Left lobe of liver (tissue), 2 donors: ENCODE data around the gene S100A6. TPM values are rescaled to one million over a fixed set of nuclear protein-coding genes. Genes with fewer than 3 reads are reported as not detected.

Experiments
- ATAC-seq: fragments of 200-7000 bp; cut with Tn5 transposase; one replicate; pipeline ENCODE4 v1.9.1; 2020; ENCODE audit warnings: mild to moderate bottlenecking, moderate library complexity
- DNase-seq: peaks from one replicate; pipeline ENCODE4 v3.0.0-alpha.2; 2020; ENCODE audit warnings: low spot score
- total RNA-seq: library from RNA; stranded (reverse); gene quantifications from one replicate; pipeline ENCODE4 v1.2.1, GENCODE V29; 2021
- donor health status: DM: no; HTN: no; CAD: no; lungs with moderate emphysema.
- donor health status: DM: no; HTN: yes; CAD: no.

Gene S100A6
- total RNA-seq, 1 donor from 2014 or later, result 13.9 TPM

DNA sequence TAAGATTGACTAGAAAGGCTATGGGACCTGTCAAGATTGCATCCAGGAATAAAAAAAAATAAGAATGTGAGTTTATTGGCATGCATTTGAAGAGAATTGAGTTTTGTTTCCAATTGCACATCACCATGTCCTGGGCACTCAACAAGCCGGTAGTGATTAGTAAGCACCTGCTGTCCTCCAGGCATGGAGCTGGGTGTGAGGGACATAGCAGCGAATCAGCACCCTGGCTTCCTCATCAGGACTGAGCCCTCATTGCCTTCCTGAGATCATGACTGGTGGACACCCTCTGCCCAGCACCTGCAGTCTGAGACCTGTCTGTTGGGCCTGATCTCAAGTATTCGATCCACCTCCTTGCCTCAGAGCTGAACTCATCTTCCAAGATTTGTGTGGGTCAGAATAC lies 26.8 kb downstream of the S100A6 start:
- ATAC-seq (no peak), DNase-seq (no peak)

DNA sequence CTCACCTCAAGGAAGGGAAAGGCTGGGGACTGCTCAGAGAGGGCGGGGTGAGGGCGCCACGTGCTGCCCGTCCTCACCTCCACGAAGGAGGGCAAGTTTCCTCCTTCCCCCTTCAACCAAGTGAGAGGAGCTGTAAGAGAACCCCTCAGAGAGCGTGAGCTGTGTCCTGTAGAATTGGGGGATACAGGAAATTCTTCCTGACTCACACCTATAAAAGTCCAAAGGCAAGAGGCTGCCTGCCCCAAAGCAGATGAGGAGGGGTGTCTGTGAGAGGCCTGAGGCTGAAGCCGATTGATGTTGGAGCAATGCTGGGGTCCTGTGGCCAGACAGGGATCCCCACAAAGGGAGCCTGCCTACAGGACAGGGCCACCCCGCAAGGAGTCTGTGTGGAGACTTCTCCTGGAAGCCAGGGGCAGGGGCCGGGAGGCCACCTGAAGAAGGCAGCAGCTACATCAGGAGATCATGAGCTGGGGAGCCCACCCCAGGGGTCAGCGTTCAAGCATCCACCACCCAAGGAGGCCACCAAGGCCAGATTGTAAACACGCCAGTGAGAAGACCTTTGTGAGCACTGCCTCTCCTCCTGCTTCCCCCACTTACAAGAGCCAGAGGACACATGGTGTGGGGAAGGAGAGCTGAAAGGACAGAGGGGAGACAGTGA lies 27.7 kb downstream of the S100A6 start:
- DNase-seq (no peak), ATAC-seq (no peak)

DNA sequence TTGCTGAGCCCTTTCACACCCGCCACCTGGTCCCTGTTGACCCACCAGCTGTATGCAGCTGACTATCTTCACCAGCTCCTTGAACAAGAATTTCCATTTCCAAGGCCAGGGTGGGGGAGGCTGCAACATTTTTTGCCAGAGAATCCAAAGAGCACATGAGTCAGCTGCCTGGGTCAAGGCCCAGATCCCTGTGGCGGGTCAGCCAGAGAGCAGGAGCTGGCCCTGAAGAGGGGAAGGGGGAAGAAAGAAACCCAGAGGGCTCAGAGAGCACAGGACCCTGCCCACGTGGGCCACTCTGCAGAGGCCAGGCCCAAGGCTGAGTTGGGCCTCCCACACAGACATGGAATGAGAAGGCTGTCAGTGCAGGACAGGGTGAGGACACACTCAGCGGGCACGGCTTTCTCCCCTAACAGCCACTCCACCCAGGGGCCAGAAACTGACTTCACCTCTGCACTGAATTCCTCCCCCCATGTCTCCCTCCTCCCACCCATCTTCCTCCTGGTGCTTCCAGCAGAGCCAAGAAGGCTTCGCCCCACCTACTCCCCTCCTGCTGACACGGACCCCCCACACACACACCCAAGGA lies 28.9 kb downstream of the S100A6 start:
- peak; percentile 89 for ATAC-seq
- DNase-seq, result peak; percentile 78

DNA sequence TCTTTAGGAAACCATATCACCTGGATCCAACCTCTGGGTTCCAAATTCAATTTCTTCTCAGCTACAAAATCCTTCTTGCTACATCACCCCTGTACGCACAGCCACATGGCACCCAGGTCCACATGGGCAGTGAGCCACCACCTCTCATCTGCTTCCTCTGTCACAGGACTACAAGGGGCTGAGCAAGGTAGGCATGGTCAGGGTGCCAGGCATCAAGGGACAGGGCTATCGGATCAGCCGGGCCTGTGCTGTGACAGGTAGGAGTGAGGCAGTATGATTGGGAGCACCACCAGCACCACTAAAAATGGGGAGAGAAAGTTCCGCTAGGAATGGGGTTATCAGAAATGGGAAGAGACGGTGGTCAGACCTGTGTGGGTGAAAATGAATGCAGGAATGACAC lies 29.4 kb downstream of the S100A6 start:
- no peak for ATAC-seq
- DNase-seq, result no peak

DNA sequence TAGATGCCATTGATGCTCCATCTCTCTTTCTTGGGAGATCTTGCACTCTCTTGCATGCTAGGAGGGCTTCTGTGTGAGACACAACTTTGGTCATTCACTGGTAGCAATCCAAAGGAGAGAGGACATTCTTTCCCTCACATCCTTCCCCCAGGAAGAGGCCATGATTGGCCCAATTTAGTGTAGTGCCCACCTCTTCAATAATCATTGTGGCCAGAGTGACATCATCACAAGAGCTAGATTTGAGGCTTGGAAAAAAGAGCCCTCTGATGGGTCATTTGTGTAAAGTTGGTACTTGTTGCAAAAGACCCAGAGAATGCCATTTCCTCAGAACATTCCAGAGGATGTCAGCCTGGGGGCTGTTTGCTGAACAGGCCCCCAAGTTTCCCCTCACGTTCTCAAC lies 30.2 kb downstream of the S100A6 start:
- DNase-seq, result no peak
- ATAC-seq, result no peak

DNA sequence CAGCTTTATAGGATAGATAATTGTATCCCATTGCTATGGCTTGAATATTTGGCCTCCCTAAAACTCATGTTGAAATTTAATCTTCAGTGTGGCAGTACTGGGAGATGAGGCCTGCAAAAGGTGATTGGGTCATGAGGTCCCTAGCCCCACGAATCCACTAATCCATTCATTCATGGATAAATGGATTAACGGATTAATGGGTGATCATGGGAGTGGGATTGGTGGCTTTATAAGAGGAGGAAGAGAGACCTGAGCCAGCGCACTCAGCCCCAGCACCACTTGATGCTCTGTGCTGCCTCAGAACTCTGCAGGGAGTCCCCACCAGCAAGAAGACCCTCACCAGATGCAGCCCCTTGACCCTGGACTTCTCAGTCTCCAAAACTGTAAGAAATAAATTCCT lies 32.0 kb downstream of the S100A6 start:
- no peak for DNase-seq
- ATAC-seq, result no peak

DNA sequence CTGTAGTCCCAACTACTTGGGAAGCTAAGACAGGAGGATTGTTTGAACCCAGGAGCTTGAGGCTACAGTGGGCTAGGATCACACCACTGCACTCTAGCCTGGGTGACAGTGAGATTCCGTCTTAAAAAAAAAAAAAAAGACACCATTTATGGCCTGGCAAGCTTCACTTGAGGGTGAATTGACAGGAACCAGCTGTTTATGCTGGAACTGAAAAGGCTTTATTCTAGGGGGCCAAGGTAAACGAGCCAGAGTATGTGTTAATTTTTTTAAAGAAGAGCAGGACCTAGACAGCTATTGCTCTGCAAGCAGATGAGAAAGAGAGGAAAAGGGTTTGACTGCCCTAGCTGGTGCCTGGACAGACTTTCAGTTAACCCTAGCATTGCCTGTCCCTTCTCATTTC lies 37.0 kb downstream of the S100A6 start:
- ATAC-seq (no peak), DNase-seq (no peak)

DNA sequence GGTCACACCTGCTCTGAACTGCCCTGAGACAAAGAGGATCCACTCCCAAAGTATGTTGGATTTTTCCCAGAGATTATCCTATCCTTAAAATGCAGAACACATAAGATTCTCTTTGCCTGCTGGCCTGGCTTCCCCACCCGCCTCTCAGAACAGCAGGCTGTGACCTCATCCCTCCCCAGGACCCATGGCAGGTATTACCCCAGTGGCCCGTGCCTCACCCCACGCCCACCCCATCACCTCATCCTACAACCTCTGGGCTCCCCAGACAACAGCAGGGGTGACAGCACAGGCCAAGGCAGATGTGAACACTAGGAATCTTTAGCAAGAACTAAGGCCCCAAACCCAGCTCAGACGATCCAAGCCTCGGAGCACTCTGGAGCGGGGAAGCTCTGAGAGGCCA lies 40.3 kb downstream of the S100A6 start:
- ATAC-seq (no peak), DNase-seq (no peak)

DNA sequence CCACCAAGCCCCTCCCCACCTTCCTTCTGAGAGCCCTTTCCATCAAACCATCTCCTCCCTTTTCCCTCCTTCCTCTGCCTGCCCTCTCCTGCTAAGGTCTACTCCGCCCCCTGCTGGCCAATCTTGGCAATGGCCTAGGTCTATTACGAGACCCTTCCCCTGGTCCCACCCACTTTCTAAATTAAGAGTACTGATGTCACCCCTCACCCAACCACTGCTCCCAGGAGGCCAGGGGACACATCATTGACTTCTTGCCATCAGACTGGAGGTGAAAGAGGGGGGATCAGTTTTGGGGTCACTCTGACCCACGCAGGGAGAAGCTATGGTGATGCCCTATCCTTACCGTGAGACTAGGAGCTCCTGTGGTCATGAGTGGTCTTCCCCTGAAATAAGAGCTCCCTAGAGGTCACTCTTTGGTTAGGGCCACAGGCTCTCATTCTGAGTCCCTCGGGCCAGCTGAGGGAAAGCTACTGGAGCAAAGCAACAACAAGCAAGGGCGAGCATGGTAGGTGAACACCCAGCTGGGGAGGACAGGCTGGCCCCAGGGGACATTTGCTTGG lies 40.7 kb downstream of the S100A6 start:
- ATAC-seq (peak; percentile 89), DNase-seq (peak; percentile 66)

DNA sequence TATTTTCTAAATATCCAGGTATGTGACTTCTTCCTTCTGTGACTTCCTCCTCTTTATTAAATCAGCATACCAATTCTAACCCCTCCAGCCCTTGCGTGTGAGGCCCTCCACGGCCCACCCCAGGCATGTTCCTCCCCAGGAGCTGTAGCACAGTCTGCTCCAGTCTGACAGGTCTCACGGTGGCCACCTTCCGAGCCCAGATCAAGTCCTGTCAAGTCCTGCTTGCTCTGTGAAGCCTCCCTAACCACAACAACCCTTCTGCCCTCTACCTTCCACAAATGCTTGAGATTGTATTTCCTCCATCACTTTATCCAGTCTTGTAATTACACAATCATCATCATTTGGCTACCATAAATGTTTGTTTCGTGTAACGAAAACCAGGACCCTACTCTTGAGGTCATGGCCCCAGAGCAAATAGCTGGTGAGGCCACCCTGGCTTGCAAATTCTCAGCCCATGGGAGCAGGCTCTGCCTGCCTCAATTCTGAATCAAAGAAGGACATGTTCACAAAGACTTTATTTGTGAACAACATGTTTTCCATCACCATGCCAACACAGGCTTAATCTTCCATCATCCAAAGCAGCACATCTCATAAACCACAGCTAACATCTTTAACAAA lies 42.3 kb downstream of the S100A6 start:
- ATAC-seq (no peak), DNase-seq (no peak)

DNA sequence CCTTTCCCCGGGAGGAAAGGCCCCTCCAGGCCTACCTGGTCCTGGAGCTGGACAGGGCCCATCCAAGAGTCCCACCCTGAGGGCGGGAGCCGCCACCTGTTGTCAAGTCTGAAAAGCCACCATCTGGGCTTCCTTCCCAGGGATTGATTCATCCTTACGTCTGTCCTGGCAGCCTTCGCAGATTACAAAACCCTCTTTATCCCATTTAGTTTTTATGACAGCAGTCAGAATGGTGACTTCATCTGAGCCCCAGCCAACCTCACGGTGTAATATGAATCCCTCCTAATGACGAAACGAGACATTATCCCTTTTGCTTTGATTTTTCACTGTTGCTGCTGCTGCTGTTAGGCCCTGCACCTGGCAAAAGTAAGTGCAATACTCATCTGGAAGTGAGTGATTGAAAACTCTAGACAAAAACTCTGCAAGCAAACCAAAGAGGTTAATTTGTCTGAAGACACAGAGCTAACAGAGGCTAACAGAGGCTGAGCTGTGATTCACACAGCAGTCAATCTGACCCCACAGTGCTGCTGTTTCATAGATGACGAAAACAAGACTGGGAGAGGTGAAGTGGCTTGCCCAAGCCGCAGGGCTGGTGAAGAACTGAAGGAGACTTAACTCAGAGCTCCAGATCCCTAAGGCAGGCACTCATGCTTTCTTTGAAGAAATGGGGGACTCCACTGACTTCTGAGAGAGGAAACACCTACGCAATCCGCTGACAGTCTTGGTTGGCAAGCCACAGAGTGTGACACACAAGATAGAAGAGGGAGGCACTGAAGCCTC lies 45.3 kb downstream of the S100A6 start:
- no peak for DNase-seq
- ATAC-seq, result peak; percentile 37

DNA sequence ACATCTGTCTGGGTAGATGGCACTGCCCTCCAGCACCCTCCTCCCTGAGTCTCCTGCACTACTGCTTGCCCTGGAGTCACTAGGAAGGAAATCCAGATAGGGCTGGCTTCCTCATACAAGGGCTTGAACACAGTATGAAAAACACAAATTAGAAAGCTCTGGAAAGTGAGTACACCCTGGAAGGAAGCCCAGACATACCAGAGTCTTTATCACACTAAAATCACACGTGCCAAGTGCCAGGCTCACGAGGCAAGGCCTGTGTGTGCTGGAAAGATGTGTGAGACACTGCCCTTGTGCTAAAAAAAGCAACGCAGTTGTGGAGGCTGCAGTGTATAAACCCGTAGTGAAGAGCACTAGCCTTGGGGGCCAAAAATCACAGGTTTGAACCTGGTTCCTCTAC lies 47.1 kb downstream of the S100A6 start:
- no peak for DNase-seq
- ATAC-seq, result no peak

DNA sequence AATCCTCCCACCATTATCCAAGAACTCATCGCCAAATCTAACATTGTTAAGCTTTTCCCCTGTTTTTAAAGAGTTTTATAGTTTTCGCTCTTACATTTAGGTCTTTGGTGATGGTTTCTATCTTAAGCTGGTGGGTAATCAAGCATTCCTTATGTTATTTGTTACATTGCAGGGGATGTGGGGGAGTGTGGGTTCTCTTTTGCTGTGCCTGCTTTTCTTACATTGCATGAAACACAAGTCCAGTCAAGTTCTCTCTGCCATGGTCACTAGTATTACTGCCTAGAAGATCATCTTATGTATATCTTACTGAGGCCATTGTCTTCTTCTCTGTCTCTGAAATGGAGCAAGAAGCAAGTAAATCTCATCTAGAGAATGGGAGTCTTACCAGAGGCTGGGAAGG lies 48.1 kb downstream of the S100A6 start:
- no peak for DNase-seq

DNA sequence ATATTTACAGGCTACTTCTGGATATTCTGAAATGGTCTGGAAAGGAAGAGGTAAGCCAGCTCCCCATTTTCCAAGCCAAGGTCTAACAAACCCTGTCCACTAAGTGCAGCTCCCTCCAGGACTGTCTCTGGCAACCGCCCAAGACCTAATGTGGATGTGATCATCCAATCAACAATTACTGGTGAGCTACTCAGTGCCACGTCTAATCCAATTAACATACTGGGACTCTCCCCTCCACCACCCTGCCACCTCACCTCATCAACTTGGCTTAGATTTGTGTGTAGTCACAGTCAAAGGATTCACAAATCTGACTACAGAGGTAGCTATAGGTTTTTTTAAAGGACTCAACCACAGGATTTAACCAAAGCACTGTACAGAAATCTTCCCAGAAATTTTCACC lies 49.9 kb downstream of the S100A6 start:
- DNase-seq (no peak), ATAC-seq (no peak)

More for the DNA sequence above, 48.1 kb downstream of the S100A6 start:
- ATAC-seq, result no peak

Other genes with a start within 250 kb of the S100A6 start
- not detected for gene PGLYRP3, start 223.0 kb downstream of the S100A6 start, total RNA-seq
- gene PGLYRP4, start 187.2 kb downstream of the S100A6 start, total RNA-seq, result not detected
- 36.3 TPM for gene S100A9, start 178.1 kb downstream of the S100A6 start, total RNA-seq
- 1.2 TPM for gene S100A12, start 160.4 kb downstream of the S100A6 start, total RNA-seq
- gene S100A8, start 144.9 kb downstream of the S100A6 start, total RNA-seq, result 23.7 TPM
- not detected for gene S100A7A, start 119.5 kb downstream of the S100A6 start, total RNA-seq
- gene S100A7, start 75.3 kb downstream of the S100A6 start, total RNA-seq, result not detected
- not detected for gene S100A5, start 4.9 kb upstream of the S100A6 start, total RNA-seq
- gene S100A4, start 9.8 kb upstream of the S100A6 start, total RNA-seq, result 7.1 TPM
- not detected for gene S100A3, start 13.3 kb upstream of the S100A6 start, total RNA-seq
- 0.55 TPM for gene S100A2, start 29.9 kb upstream of the S100A6 start, total RNA-seq
- gene S100A16, start 77.1 kb upstream of the S100A6 start, total RNA-seq, result 57.4 TPM
- gene S100A14, start 80.3 kb upstream of the S100A6 start, total RNA-seq, result 4.9 TPM
- 10.2 TPM for gene S100A13, start 91.5 kb upstream of the S100A6 start, total RNA-seq
- 1.7 TPM for gene S100A1, start 92.4 kb upstream of the S100A6 start, total RNA-seq
- gene CHTOP, start 98.1 kb upstream of the S100A6 start, total RNA-seq, result 24.5 TPM
- gene SNAPIN, start 122.7 kb upstream of the S100A6 start, total RNA-seq, result 15.1 TPM
- 33.2 TPM for gene ILF2, start 135.0 kb upstream of the S100A6 start, total RNA-seq
- gene NPR1, start 142.7 kb upstream of the S100A6 start, total RNA-seq, result 7.1 TPM
- 21.9 TPM for gene INTS3, start 192.1 kb upstream of the S100A6 start, total RNA-seq
- gene SLC27A3, start 239.4 kb upstream of the S100A6 start, total RNA-seq, result 60.7 TPM